Renal cortex interstitium (tissue), 11 donors: ENCODE data around the gene METAP1D. TPM values are rescaled to one million over a fixed set of nuclear protein-coding genes. Genes with fewer than 3 reads are reported as not detected.
"Not testable (repeated sequence)": the region's sequence is repeated elsewhere in the genome, so short reads cannot be mapped to it uniquely, and the experiment has no call there.

Experiments used
- DNase-seq, 11 donors: peaks; one replicate each; pipeline ENCODE4 v3.0.0-alpha.2; 2013; ENCODE audit warnings: low read depth in 9 of 11, low spot score in 4 of 11; ENCODE audit errors: extremely low read depth in 1 of 11
- polyA plus RNA-seq, 3 donors: library from polyadenylated mRNA; unstranded; fragments of 120-200 nt; gene quantifications; one replicate each; pipeline ENCODE4 v1.2.1, GENCODE V29; 2013; ENCODE audit not compliant: insufficient read length in 3 of 3

The METAP1D gene
- polyA plus RNA-seq, 3 donors = 12.7 to 20.0 (median 15.3) TPM

DNA sequence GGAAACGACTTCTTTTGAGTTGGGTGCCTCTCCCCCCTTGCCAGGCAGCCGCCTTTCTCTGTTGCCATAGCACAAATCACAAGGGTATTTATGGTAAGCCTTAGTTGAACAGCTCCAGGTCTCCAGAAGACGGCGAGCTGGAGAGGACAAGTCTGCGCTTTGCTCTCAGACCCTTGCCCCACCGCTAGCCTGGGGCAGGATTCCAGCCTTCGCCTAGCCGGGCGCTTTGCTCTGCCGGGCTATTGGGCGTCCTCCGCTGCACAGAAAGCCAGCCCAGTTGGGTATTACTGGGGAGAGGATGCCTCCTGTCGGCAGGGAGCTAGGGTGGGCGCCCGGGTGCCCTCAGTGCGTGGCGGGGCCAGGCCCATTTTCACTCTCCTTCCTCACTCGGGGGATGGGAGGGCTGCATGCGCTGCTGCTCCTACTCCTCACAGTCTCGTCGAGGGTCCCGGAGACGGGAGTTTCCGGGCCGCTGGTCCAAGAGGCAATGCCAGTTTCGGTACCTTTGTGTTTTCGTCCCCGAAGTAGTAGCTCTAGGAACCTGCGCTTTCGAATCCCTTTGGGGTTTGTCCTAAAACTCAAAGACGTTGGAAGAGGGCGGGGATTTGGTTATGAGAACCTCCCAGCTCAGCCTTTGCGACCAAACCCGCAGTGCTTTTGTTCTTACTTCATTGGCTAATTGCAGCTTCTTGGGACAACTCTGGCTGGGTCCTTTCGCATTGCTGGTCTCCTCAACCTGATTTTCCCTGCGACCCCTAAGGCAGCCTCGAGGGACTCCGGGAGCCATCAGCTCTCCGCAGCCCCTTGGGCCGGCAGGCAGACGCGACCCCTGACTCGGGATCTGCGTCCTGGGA, 106.6 kb downstream of the METAP1D start:
- DNase-seq = peak in 2 of 11 donors; percentile 15 to 19

DNA sequence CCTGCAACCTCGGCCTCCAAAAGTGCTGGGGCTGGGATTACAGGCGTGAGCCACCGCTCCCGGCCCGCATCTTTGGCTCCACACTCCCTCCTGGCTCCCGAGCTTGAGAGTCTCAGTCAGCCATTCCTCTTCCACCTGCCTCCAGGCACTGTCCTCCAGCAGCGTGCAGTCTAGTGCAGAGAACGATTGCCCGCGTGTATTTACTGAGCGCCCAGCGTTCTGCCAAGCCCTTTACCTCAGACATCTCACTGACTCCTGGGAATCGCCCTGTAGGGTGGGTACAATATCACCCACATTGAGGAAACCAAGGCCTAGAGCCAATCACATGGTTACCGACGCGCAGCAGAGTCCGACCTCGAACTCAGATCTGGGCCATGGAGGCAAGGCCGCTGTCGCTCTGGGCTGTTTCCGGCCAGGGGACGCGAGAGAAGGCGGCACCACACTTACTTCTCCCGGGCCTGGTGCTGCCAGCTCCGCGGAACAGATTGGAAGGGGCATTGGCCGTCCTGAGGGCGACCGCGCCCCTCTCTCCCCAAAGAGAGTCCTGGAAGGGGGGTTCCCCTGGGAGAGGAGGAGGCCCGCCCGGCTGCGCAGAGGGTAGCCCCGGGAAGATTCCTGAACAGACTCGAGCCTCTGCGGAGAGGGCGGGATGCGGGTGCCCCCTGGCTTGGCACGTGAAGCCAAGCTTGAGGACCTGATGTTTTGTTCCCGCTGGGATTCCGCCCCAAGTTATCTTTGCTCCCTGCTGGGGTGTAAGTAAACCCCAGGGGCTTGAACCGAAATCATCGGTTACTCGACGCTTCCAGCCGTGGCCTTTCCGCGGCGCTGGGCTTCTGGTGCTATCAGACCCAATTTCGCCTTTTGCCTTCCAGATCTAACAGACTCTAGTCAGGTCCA, 108.2 kb downstream of the METAP1D start:
- no peak for DNase-seq

GRCh38 chr2:172108587-172108930, 108.8 kb downstream of the METAP1D start:
- DNase-seq = no peak

DNA sequence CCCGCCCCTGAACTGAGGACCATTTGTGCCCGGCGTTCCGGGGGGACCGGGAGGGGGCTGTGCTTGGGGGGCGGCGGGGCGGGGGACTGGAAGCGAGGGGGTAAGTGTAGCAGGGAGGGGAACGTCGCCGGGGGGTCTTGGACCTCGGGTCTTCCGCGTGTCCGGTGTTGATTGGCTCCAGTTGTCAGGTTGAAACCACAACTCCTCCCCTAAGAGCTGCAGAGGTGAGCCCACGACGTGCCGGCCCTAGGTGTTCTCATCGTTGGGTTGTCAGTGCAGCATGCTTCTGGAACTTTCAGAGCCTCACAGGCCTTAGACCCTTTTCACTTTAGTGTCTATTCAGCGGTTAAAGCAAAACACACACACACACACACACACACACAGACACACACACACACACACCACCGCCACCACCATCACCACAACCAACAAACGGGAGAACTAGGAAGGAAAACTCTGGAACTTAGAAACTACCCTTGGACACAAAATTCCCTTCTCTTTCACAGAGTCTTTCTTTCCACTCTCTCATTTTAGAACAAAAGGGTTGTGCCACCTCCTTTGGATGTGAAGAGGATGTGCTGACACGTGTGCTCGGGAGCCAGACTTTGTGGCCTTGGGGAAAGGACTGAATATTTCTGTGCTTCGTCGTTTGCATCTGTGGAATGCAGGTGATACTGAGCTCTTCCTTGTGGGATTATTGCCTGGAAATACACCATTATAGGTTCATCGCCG, 109.7 kb downstream of the METAP1D start:
- no peak for DNase-seq

GRCh38 chr2:172109988-172110811, 110.4 kb downstream of the METAP1D start:
- no peak for DNase-seq

DNA sequence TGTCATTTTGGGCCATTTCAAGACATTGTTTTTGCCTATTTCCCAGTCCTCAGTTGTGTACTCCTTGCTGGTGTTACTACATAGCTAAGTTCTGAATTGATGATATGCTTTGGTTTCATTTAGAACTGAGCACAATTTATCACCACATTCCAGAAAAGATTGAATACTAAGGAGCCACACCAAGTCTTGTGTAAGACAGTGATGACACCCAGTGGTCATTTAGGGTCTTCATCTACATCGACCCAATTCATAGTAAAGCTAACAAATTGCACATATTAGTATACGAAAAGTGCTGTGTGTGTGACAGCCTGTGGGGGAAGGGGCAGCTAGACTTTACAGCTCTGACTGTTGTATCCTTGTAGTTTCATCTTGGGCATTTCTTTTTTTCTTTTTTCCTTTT, 113.9 kb downstream of the METAP1D start:
- DNase-seq = no peak

- not testable (repeated sequence) for DNase-seq
Measured at GRCh38 chr2:172114176-172114575, 114.4 kb downstream of the METAP1D start.

DNA sequence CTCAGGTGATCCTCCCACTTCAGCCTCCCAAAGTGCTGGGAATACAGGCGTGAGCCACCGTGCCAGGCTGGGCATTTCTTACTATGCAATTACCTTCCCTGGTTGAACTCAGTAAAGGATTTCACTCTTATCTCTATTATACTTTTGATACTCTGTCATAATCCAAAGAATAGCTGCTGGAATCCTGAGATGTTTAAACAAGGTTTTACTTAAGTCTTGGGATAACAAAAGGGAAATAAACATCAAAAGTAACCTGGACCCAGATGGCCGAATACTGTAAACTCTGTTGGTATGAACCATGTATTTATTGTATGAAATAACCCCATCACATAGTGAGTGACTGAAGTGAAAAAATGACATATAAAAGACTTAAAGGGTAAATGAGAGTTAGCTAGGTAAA, 114.8 kb downstream of the METAP1D start:
- DNase-seq = no peak

- DNase-seq = no peak
Measured at GRCh38 chr2:172116107-172116506, 116.4 kb downstream of the METAP1D start.

GRCh38 chr2:172119089-172119488, 119.3 kb downstream of the METAP1D start:
- DNase-seq = no peak

- DNase-seq = no peak
Measured at GRCh38 chr2:172120118-172120517, 120.4 kb downstream of the METAP1D start.

DNA sequence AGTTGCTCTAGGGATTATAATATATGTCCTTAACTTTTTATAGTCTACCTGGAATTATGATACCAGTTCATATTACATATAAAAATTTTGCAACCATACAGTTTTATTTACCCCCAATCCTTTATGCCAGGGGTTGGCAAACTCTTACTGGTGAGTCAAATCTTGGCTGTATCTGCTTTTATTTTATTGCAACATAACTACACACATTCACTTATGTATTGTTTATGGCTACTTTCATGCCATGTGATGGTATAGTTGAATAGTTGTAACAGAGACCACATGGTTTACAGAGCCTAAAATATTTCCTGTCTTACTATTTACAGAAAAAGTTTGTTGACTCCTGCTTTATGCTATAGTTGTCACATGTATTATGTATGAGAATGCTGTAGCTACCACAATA, 128.7 kb downstream of the METAP1D start:
- no peak for DNase-seq

DNA sequence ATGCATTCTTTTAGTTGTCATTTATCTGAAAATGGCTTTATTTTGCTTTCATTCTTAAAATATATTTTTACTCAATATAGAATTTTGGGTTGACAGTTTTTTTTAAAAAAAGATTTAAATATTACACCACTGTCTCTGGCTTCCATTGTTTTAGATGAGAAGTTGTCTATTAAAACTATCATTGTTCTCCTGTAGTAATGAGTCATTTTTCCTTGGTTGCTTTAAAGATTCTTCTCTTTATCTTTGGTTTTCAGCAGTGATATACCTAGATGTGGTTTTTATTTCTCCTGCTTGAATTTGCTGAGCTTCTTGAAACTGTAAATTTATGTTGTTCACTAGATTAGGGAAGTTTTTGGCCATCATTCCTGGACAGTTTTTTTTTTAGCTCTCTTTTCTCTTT, 129.7 kb downstream of the METAP1D start:
- no peak for DNase-seq

Other genes with a start within 250 kb of the METAP1D start
- 10 to 100 TPM; 23.7 to 31.6 (median 26.2) TPM for gene SLC25A12, start 105.7 kb upstream of the METAP1D start, polyA plus RNA-seq
- gene HAT1, start 77.5 kb upstream of the METAP1D start, polyA plus RNA-seq = 10 to 100 TPM; 56.5 to 75.0 (median 63.1) TPM
- under 1 TPM in 2 of 3 donors, not detected in 1; 0.29 to 0.32 TPM for gene DLX1, start 85.6 kb downstream of the METAP1D start, polyA plus RNA-seq
- under 1 TPM in 2 of 3 donors, not detected in 1; 0.08 to 0.17 TPM for gene DLX2, start 102.9 kb downstream of the METAP1D start, polyA plus RNA-seq